Prostate gland (tissue), 2 donors: ENCODE results near the gene BMPER.

Experiments
- CTCF ChIP-seq, 4 experiments: fragments of 200-600 bp in 2 of 4; fragments of 450-650 bp in 2 of 4; sonication (generic) in 2 of 4; IDR thresholded peaks; 1 replicate in 3 of 4; 2 replicates in 1 of 4; pipeline ENCODE4 v1.5.1; 2016 to 2019; ENCODE audit warnings: antibody characterized with exemption in 4 of 4, mild to moderate bottlenecking in 2 of 4, moderate library complexity in 2 of 4
- POLR2A ChIP-seq: fragments of 450-650 bp; IDR thresholded peaks from one replicate; pipeline ENCODE4 v1.6.1; 2016; ENCODE audit warnings: antibody characterized with exemption, mild to moderate bottlenecking

DNA sequence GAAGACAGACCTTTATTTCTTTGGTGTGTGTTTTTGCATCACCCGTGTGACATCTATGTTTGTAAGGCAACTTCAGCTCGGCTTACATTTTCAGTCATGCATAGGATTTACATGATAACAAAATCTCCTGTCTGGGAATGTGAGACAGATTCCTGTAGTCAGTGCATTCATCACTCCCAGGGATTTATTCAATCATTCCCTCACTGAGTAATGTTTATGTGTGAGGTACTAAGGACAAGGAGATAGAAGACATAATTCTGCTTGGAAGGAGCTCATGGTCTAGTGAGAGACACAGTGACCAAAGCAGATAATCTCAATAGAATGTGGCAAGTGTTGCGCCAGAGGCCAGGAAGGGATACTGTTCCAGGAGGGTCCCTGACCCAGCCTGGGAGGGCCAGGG, 35.2 kb upstream of the BMPER start:
- TF ChIP-seq POLR2A (no peak), CTCF (IDR thresholded peaks at IDR 0.05) (no peak)
